ENCODE data around the gene FGF22. TPM values are rescaled to one million over a fixed set of nuclear protein-coding genes. Genes with fewer than 3 reads are reported as not detected.

Gene FGF22
- total and polyA plus RNA-seq, 2 of the 13 experiments (the other 11 are each of a cell fraction or from before 2014, with no cell fraction given): 0.24 TPM; not detected in 1

DNA sequence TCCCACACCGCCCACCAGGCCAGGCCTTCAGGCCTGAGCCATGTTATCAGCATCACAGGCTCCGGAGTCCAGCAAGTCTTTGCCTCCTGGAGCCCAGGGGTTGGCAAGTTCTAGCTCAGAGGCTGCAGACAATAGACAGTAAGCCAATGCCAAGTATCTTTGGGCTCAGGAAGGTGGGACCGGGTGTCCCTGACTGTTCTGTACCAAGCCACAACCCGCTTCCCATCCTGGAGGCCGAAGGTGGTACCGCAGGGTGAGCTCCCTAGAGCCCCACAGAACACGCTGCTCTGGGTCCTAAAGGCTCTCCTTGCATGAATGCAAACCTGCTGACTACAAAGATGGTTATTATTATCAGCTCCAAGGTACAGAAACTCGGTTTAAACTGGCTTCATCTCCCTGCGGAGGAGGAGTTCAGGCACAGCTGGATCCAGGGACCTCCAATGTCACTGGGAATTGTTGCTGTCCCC, 31.0 kb downstream of the FGF22 start (continued):
- no peak for TF ChIP-seq CHD2 (IDR thresholded peaks at IDR 0.05; ENCODE audit: low read depth, low read length)
- TF ChIP-seq, protein P1, sequence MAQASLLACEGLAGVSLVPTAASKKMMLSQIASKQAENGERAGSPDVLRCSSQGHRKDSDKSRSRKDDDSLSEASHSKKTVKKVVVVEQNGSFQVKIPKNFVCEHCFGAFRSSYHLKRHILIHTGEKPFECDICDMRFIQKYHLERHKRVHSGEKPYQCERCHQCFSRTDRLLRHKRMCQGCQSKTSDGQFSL (CRISPR knock-in tag; IDR thresholded peaks at IDR 0.05): no peak
- TF ChIP-seq, protein P2, sequence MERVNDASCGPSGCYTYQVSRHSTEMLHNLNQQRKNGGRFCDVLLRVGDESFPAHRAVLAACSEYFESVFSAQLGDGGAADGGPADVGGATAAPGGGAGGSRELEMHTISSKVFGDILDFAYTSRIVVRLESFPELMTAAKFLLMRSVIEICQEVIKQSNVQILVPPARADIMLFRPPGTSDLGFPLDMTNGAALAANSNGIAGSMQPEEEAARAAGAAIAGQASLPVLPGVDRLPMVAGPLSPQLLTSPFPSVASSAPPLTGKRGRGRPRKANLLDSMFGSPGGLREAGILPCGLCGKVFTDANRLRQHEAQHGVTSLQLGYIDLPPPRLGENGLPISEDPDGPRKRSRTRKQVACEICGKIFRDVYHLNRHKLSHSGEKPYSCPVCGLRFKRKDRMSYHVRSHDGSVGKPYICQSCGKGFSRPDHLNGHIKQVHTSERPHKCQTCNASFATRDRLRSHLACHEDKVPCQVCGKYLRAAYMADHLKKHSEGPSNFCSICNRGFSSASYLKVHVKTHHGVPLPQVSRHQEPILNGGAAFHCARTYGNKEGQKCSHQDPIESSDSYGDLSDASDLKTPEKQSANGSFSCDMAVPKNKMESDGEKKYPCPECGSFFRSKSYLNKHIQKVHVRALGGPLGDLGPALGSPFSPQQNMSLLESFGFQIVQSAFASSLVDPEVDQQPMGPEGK (CRISPR knock-in tag; IDR thresholded peaks at IDR 0.05): peak; percentile 36; the same call in 1 of the 2 replicates
- no peak for TF ChIP-seq ZNF337 (CRISPR knock-in tag; IDR thresholded peaks at IDR 0.05; ENCODE audit: borderline replicate concordance, low read depth)
- peak; percentile 28; the same call in 1 of the 2 replicates for TF ChIP-seq ZNF772 (CRISPR knock-in tag; IDR thresholded peaks at IDR 0.05)
- TF ChIP-seq ZNF292 (CRISPR knock-in tag; IDR thresholded peaks at IDR 0.05; ENCODE audit: borderline replicate concordance, low read depth): peak; percentile 56; the same call in 1 of the 2 replicates
- 0 out of 2 replicates have a peak, but pooled peaks have one; percentile 28 for TF ChIP-seq GATAD2A (CRISPR knock-in tag; IDR thresholded peaks at IDR 0.05)
- TF ChIP-seq, protein P3, sequence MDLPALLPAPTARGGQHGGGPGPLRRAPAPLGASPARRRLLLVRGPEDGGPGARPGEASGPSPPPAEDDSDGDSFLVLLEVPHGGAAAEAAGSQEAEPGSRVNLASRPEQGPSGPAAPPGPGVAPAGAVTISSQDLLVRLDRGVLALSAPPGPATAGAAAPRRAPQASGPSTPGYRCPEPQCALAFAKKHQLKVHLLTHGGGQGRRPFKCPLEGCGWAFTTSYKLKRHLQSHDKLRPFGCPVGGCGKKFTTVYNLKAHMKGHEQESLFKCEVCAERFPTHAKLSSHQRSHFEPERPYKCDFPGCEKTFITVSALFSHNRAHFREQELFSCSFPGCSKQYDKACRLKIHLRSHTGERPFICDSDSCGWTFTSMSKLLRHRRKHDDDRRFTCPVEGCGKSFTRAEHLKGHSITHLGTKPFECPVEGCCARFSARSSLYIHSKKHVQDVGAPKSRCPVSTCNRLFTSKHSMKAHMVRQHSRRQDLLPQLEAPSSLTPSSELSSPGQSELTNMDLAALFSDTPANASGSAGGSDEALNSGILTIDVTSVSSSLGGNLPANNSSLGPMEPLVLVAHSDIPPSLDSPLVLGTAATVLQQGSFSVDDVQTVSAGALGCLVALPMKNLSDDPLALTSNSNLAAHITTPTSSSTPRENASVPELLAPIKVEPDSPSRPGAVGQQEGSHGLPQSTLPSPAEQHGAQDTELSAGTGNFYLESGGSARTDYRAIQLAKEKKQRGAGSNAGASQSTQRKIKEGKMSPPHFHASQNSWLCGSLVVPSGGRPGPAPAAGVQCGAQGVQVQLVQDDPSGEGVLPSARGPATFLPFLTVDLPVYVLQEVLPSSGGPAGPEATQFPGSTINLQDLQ (CRISPR knock-in tag; IDR thresholded peaks at IDR 0.05): no peak
- no peak for TF ChIP-seq MEIS2 (CRISPR knock-in tag; IDR thresholded peaks at IDR 0.05)
- TF ChIP-seq FOXK1 (CRISPR knock-in tag; IDR thresholded peaks at IDR 0.05; ENCODE audit: borderline replicate concordance, low read depth): no peak
- TF ChIP-seq SALL1 (CRISPR knock-in tag; IDR thresholded peaks at IDR 0.05): peak; percentile 25; the same call in 1 of the 2 replicates
- no peak for TF ChIP-seq GLI4 (CRISPR knock-in tag; IDR thresholded peaks at IDR 0.05; ENCODE audit: borderline replicate concordance)
- 0 out of 2 replicates have a peak, but pooled peaks have one; percentile 7 for TF ChIP-seq ZBTB33 (CRISPR knock-in tag; IDR thresholded peaks at IDR 0.05)
- TF ChIP-seq HNRNPL (IDR thresholded peaks at IDR 0.05; ENCODE audit: low read depth, low read length): no peak
- TF ChIP-seq ZNF329 (CRISPR knock-in tag; IDR thresholded peaks at IDR 0.05; ENCODE audit: low read depth): peak; percentile 100
- TF ChIP-seq, protein P4, sequence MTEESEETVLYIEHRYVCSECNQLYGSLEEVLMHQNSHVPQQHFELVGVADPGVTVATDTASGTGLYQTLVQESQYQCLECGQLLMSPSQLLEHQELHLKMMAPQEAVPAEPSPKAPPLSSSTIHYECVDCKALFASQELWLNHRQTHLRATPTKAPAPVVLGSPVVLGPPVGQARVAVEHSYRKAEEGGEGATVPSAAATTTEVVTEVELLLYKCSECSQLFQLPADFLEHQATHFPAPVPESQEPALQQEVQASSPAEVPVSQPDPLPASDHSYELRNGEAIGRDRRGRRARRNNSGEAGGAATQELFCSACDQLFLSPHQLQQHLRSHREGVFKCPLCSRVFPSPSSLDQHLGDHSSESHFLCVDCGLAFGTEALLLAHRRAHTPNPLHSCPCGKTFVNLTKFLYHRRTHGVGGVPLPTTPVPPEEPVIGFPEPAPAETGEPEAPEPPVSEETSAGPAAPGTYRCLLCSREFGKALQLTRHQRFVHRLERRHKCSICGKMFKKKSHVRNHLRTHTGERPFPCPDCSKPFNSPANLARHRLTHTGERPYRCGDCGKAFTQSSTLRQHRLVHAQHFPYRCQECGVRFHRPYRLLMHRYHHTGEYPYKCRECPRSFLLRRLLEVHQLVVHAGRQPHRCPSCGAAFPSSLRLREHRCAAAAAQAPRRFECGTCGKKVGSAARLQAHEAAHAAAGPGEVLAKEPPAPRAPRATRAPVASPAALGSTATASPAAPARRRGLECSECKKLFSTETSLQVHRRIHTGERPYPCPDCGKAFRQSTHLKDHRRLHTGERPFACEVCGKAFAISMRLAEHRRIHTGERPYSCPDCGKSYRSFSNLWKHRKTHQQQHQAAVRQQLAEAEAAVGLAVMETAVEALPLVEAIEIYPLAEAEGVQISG (CRISPR knock-in tag; IDR thresholded peaks at IDR 0.05): no peak
- TF ChIP-seq ZNF552 (CRISPR knock-in tag; IDR thresholded peaks at IDR 0.05; ENCODE audit: borderline replicate concordance): no peak
- TF ChIP-seq ZNF776 (CRISPR knock-in tag; IDR thresholded peaks at IDR 0.05): no peak
- TF ChIP-seq ZNF432 (CRISPR knock-in tag; IDR thresholded peaks at IDR 0.05; ENCODE audit: borderline replicate concordance): no peak
